ENCODE measurements around the gene TRIM4. TPM values are rescaled to one million over a fixed set of nuclear protein-coding genes. Genes with fewer than 3 reads are reported as not detected.

The TRIM4 gene
- polyA plus RNA-seq, 1 donor: 17.5 TPM

Other genes starting within 250 kb of the TRIM4 start
- gene CYP3A5, start 239.5 kb downstream of the TRIM4 start, polyA plus RNA-seq (ENCODE audit: insufficient read length): 1.0 TPM
- gene CYP3A7, start 184.3 kb downstream of the TRIM4 start, polyA plus RNA-seq (ENCODE audit: insufficient read length): not detected
- not detected for gene CYP3A4, start 135.3 kb downstream of the TRIM4 start, polyA plus RNA-seq (ENCODE audit: insufficient read length)
- not detected for gene CYP3A43, start 91.5 kb downstream of the TRIM4 start, polyA plus RNA-seq (ENCODE audit: insufficient read length)
- not detected for gene OR2AE1, start 42.5 kb downstream of the TRIM4 start, polyA plus RNA-seq (ENCODE audit: insufficient read length)
- 0.70 TPM for gene GJC3, start 10.1 kb upstream of the TRIM4 start, polyA plus RNA-seq (ENCODE audit: insufficient read length)
- 1.2 TPM for gene AZGP1, start 56.5 kb upstream of the TRIM4 start, polyA plus RNA-seq (ENCODE audit: insufficient read length)
- gene ZKSCAN1, start 96.1 kb upstream of the TRIM4 start, polyA plus RNA-seq (ENCODE audit: insufficient read length): 28.9 TPM
- 12.4 TPM for gene ZSCAN21, start 130.2 kb upstream of the TRIM4 start, polyA plus RNA-seq (ENCODE audit: insufficient read length)
- gene ZNF3, start 162.2 kb upstream of the TRIM4 start, polyA plus RNA-seq (ENCODE audit: insufficient read length): 29.8 TPM
- gene COPS6, start 169.4 kb upstream of the TRIM4 start, polyA plus RNA-seq (ENCODE audit: insufficient read length): 92.1 TPM
- gene MCM7, start 181.9 kb upstream of the TRIM4 start, polyA plus RNA-seq (ENCODE audit: insufficient read length): 76.6 TPM
- gene AP4M1, start 182.1 kb upstream of the TRIM4 start, polyA plus RNA-seq (ENCODE audit: insufficient read length): 23.9 TPM
- 39.0 TPM for gene TAF6, start 199.8 kb upstream of the TRIM4 start, polyA plus RNA-seq (ENCODE audit: insufficient read length)
- 29.7 TPM for gene CNPY4, start 200.1 kb upstream of the TRIM4 start, polyA plus RNA-seq (ENCODE audit: insufficient read length)
- gene MBLAC1, start 207.4 kb upstream of the TRIM4 start, polyA plus RNA-seq (ENCODE audit: insufficient read length): 1.5 TPM
- 59.5 TPM for gene LAMTOR4, start 229.4 kb upstream of the TRIM4 start, polyA plus RNA-seq (ENCODE audit: insufficient read length)
- 12.1 TPM for gene TRAPPC14, start 239.2 kb upstream of the TRIM4 start, polyA plus RNA-seq (ENCODE audit: insufficient read length)
- gene GAL3ST4, start 249.1 kb upstream of the TRIM4 start, polyA plus RNA-seq (ENCODE audit: insufficient read length): 12.8 TPM

All from hindlimb muscle (tissue), 1 donor.